ENCODE measurements around the gene FANCE.
"Not testable (repeated sequence)": the region's sequence is repeated elsewhere in the genome, so short reads cannot be mapped to it uniquely, and the experiment has no call there.

FANCE gene

GRCh38 chr6:35497571-35498421 is 45.7 kb downstream of the FANCE start:
- DNase-seq (ENCODE audit: low read depth), result no peak

GRCh38 chr6:35498422-35499067 is 46.4 kb downstream of the FANCE start:
- no peak for DNase-seq (ENCODE audit: low read depth)

GRCh38 chr6:35499372-35499771 is 47.2 kb downstream of the FANCE start:
- DNase-seq (ENCODE audit: low read depth), result no peak

GRCh38 chr6:35500782-35501181 is 48.6 kb downstream of the FANCE start:
- no peak for DNase-seq (ENCODE audit: low read depth)

GRCh38 chr6:35501784-35502183 is 49.6 kb downstream of the FANCE start:
- no peak for DNase-seq (ENCODE audit: low read depth)

- DNase-seq (ENCODE audit: low read depth), result no peak
Observed at GRCh38 chr6:35503534-35503933, 51.4 kb downstream of the FANCE start.

GRCh38 chr6:35505999-35506412 is 53.9 kb downstream of the FANCE start:
- no peak for DNase-seq (ENCODE audit: low read depth)

- DNase-seq (ENCODE audit: low read depth), result no peak
Observed at GRCh38 chr6:35506536-35506935, 54.4 kb downstream of the FANCE start.

GRCh38 chr6:35507221-35507620 is 55.1 kb downstream of the FANCE start:
- no peak for DNase-seq (ENCODE audit: low read depth)

- DNase-seq (ENCODE audit: low read depth), result no peak
Observed at GRCh38 chr6:35508027-35508426, 55.9 kb downstream of the FANCE start.

DNA sequence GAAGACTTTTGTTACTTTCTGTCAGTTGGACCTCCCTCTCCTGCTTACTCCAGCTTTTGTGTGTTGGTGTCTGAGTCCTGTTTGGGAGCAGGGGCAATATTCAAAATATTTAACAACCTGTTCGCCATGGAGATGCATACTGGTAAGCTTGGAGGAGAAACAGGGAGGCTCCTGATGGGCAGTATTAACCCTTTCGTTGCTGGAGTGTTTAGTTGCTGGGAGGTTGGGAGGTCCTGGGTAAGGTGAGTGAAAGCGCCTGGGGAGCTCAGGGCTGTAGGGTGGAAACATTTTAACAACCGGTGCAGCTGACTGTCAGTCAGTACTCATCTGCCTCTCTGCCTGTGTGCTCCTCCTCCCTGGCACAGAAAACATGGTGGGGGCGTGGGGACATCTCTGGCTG is 56.4 kb downstream of the FANCE start:
- DNase-seq (ENCODE audit: low read depth), result no peak

DNA sequence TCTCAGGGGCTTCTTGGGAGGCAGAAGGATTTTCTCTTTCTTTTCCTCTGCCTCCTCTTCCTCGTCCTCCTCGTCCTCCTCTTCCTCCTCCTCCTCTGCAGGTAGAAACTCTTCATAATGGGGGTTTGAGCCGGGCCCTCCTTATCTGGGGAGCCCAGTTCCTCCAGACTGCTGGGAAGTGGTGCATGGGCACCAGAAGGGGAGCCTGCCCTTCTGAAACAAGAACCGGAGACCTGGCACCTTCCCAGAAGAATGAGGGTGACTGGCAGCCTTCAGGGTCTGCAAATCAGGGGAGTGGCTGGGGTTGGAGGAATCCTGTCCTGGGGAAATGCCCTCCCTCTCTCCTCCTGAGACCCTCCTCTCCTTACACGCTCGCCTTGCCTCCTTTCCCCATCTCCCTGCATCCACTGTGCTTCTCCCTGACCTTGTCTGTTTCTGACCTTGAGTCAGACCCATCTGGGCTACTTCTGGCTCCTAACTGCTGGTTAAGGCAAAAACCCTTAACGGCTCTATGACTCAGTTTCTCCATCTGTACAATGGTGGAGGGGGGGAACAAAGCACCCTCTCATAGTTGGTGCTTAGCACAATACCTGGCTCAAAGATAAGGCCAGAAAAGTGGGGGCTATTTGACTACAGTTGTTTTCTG is 58.9 kb downstream of the FANCE start:
- no peak for DNase-seq (ENCODE audit: low read depth)

DNA sequence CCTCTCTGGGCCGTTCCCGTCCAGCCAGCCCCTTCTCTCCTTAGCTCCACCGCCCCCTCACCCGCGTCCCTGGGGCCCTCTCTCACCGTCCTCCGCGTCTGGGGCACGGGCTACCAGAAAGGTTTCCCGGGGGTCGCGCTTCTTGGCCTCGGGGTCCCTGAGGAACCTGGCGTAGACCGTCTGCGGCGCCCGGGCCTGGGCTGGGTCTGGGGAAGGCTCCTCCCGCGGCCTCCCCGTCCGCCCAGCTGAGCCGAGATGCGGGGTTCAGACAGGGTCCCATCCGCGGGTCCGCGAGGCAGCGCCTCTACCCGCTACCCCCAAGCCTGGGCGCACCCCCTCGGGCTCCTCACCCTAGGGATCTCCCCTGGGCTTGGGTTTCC is 59.4 kb downstream of the FANCE start:
- DNase-seq (ENCODE audit: low read depth), result no peak

GRCh38 chr6:35512006-35512405 is 59.9 kb downstream of the FANCE start:
- no peak for DNase-seq (ENCODE audit: low read depth)

GRCh38 chr6:35512740-35513139 is 60.6 kb downstream of the FANCE start, which contains the start of gene TULP1:
Gene TULP1 (minus strand): TSS chr6:35512896. CDS start chr6:35512858, 38 bp downstream.
- no peak for DNase-seq (ENCODE audit: low read depth)

DNA sequence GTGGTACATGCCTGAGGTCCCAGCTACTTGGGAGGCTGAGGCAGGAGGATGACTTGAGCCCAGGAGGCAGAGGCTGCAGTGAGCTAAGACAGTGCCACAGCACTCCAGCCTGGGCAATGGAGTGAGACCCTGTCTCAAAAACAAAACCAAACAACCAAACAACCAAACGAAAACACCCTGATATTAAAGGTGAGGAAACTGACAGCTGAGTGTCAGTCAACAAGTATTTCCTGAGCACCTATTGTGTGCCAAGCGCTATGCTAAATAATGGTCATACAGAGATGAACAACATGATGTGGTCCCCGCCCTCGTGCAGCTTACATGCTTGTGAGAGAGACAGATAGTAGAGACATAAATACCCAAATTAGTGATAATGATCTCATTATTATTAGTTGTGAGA is 62.4 kb downstream of the FANCE start:
- DNase-seq (ENCODE audit: low read depth), result no peak

- not testable (repeated sequence) for DNase-seq (ENCODE audit: low read depth)
Observed at GRCh38 chr6:35515939-35516338, 63.8 kb downstream of the FANCE start.

Measured in activated gamma-delta T cell treated with anti-CD3 and anti-CD28 coated beads, Interleukin-2, amount 50 U/mL, for 16 hours (primary cell).